Keratinocyte (primary cell): ENCODE data around the gene TNXB. TPM values are rescaled to one million over a fixed set of nuclear protein-coding genes. Genes with fewer than 3 reads are reported as not detected.

Experiments
- DNase-seq: peaks from one replicate; pipeline ENCODE4 v3.0.0-alpha.2; 2011; ENCODE audit warnings: low read depth, missing footprints, low spot score
- FAIRE-seq: peaks from 2 replicates; lab custom pipeline; 2011; peaks lifted over from hg19 to GRCh38; lab: Jason Lieb, UNC
- H2AFZ ChIP-seq: 2 replicates; pipeline ENCODE4 v1.6.0; 2012; ENCODE audit warnings: low read length, control low read depth, inconsistent platforms; ENCODE audit not compliant: control insufficient read depth
- H3K27ac ChIP-seq: 2 replicates; pipeline ENCODE4 v1.5.1; 2011; ENCODE audit warnings: low read length; ENCODE audit not compliant: control insufficient read depth, insufficient read depth
- H3K27me3 ChIP-seq: 3 replicates; pipeline ENCODE4 v1.6.0; 2011; ENCODE audit warnings: low read length; ENCODE audit not compliant: control insufficient read depth, insufficient read depth; ENCODE audit errors: extremely low read depth
- H3K36me3 ChIP-seq, 2 experiments: 2 replicates in 1 of 2; 3 replicates in 1 of 2; pipeline ENCODE4 v1.5.1; 2011; ENCODE audit warnings: low read length in 2 of 2, mild to moderate bottlenecking in 1 of 2; ENCODE audit not compliant: control insufficient read depth in 2 of 2, insufficient read depth in 2 of 2; ENCODE audit errors: extremely low read depth in 1 of 2
- H3K4me1 ChIP-seq: 3 replicates; pipeline ENCODE4 v1.5.1; 2011; ENCODE audit warnings: low read length; ENCODE audit not compliant: control insufficient read depth, insufficient read depth; ENCODE audit errors: extremely low read depth
- H3K4me2 ChIP-seq: 3 replicates; pipeline ENCODE4 v1.6.0; 2011; ENCODE audit warnings: low read depth, low read length; ENCODE audit not compliant: control insufficient read depth, insufficient read depth; ENCODE audit errors: extremely low read depth
- H3K4me3 ChIP-seq, 3 experiments: fragments of 200-600 bp in 1 of 3; sonication (generic) in 1 of 3; 2 replicates in 2 of 3; 3 replicates in 1 of 3; pipeline ENCODE4 v1.5.1; 2011 to 2016; ENCODE audit warnings: low read length in 3 of 3, mild to moderate bottlenecking in 3 of 3, control low read depth in 2 of 3, inconsistent platforms in 1 of 3, low read depth in 1 of 3, mixed read lengths in 1 of 3, mixed run types in 1 of 3, moderate library complexity in 1 of 3; ENCODE audit not compliant: control insufficient read depth in 2 of 3, insufficient read depth in 2 of 3; ENCODE audit errors: extremely low read depth in 1 of 3
- H3K79me2 ChIP-seq: 2 replicates; pipeline ENCODE4 v1.6.0; 2012; ENCODE audit warnings: low read length; ENCODE audit not compliant: control insufficient read depth, insufficient read depth
- H3K9ac ChIP-seq: 3 replicates; pipeline ENCODE4 v1.6.0; 2011; ENCODE audit warnings: low read length; ENCODE audit not compliant: control insufficient read depth, insufficient read depth; ENCODE audit errors: extremely low read depth
- H3K9me1 ChIP-seq: 3 replicates; pipeline ENCODE4 v1.6.0; 2011; ENCODE audit warnings: low read length; ENCODE audit not compliant: control insufficient read depth, insufficient read depth; ENCODE audit errors: extremely low read depth
- H3K9me3 ChIP-seq: 2 replicates; pipeline ENCODE4 v1.5.1; 2012; ENCODE audit warnings: low read depth, low read length; ENCODE audit not compliant: control insufficient read depth
- H4K20me1 ChIP-seq: 3 replicates; pipeline ENCODE4 v1.6.0; 2011; ENCODE audit warnings: low read length; ENCODE audit not compliant: control insufficient read depth, insufficient read depth; ENCODE audit errors: extremely low read depth
- EZH2 ChIP-seq: IDR thresholded peaks from one replicate; pipeline ENCODE4 v1.6.1; 2012; ENCODE audit warnings: inconsistent platforms, mild to moderate bottlenecking, low read length, moderate library complexity
- dilution Hi-C: fragments of 300-500 bp; cut with MboI; formaldehyde crosslinking; loops from one replicate; pipeline ENCODE4 v1.7.0; 2020; ENCODE audit warnings: low sequenced_read_pairs; ENCODE audit not compliant: extremely low pct_ligation_motif_present
- polyA plus RNA-seq, 5 experiments: library from polyadenylated mRNA; depleted of rRNA in 3 of 5; stranded (reverse) in 3 of 5; stranded (forward) in 1 of 5; unstranded in 1 of 5; fragments of >200 nt; gene quantifications; 1 replicate in 1 of 5; 2 replicates in 3 of 5; 3 replicates in 1 of 5; pipeline versions ENCODE4 v1.2.1 to v1.2.3, GENCODE V29; 2011 to 2012; ENCODE audit warnings: missing spikeins in 2 of 5, low read depth in 1 of 5, low replicate concordance in 1 of 5
- TF ChIP-seq, protein P1 (sequence below), 3 experiments: IDR thresholded peaks in 1 of 3; conservative IDR thresholded peaks in 1 of 3; optimal IDR thresholded peaks in 1 of 3; 2 replicates in 2 of 3; 3 replicates in 1 of 3; pipeline versions ENCODE3 to v1.5.1; 2011; ENCODE audit warnings: low read length in 3 of 3, mild to moderate bottlenecking in 3 of 3, moderate library complexity in 2 of 3, control low read depth in 1 of 3, inconsistent platforms in 1 of 3; ENCODE audit not compliant: insufficient read depth in 2 of 3; ENCODE audit errors: extremely low read depth in 1 of 3

Gene TNXB
- polyA plus RNA-seq, 1 donor (not counting 4 experiments of a cell fraction or from before 2014, with no cell fraction given): 0.25 TPM

DNA sequence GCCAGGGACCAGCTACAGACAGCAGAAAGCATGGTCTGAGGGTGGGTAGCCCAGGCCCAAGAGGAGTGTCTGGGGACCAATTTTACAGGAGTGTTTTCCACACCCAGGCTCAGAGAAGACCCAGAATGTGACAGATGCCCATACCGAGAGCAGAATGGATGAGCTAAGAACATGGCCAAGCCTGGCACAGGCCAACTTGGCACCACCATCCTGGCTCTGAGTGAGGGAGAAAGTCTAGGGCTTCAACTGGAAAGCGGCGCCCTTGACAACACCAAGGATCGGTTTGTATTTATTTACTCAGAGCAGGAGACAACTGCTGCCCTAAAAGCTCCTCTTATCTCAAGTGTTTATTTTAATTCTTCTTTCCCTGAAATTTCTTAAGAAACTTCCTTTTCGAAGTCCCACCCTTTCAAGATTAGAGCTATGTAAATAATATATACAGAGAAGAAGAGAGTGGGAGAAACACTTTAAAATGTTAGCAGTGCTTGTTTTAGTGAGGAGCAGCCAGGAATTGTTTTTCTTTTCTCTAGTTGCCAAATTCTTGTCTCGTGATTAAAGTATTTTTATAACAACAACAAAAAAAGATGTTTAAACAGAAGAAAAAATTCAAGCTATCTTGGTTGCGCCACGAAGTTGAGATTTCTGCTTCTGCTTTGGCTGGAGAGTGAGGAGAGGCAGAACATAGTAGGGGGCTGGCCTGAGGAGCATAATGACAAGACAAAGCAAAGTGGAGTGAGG, 16.2 kb downstream of the TNXB start:
- Histone ChIP-seq H3K4me2 (no peak overlapping the region), H3K27ac (no peak overlapping the region), H3K4me3 (no peak overlapping the region), H3K9ac (no peak overlapping the region), H3K9me3 (no peaks in the 10 kb centered on the region), H3K36me3 (no peaks in the 10 kb centered on the region), H3K79me2 (no peaks in the 10 kb centered on the region), H2AFZ (no peak overlapping the region), H3K4me1 (peaks cover 5% of the 10 kb centered on the region), H3K9me1 (no peaks in the 10 kb centered on the region), H3K27me3 (peaks cover 50% of the 10 kb centered on the region), H4K20me1 (no peaks in the 10 kb centered on the region)
- DNase-seq (no peak), FAIRE-seq (no peak)
- dilution Hi-C loops: no loop called here
- TF ChIP-seq, protein P1, sequence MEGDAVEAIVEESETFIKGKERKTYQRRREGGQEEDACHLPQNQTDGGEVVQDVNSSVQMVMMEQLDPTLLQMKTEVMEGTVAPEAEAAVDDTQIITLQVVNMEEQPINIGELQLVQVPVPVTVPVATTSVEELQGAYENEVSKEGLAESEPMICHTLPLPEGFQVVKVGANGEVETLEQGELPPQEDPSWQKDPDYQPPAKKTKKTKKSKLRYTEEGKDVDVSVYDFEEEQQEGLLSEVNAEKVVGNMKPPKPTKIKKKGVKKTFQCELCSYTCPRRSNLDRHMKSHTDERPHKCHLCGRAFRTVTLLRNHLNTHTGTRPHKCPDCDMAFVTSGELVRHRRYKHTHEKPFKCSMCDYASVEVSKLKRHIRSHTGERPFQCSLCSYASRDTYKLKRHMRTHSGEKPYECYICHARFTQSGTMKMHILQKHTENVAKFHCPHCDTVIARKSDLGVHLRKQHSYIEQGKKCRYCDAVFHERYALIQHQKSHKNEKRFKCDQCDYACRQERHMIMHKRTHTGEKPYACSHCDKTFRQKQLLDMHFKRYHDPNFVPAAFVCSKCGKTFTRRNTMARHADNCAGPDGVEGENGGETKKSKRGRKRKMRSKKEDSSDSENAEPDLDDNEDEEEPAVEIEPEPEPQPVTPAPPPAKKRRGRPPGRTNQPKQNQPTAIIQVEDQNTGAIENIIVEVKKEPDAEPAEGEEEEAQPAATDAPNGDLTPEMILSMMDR (optimal IDR thresholded peaks at IDR 0.05 in 1 of 3, IDR thresholded peaks at IDR 0.05 in 1 of 3, conservative IDR thresholded peaks at IDR 0.05 in 1 of 3; ENCODE audit: extremely low read depth in 1 of 3, insufficient read depth in 2 of 3, low read length in 3 of 3): no peak
- TF ChIP-seq EZH2: no peak

DNA sequence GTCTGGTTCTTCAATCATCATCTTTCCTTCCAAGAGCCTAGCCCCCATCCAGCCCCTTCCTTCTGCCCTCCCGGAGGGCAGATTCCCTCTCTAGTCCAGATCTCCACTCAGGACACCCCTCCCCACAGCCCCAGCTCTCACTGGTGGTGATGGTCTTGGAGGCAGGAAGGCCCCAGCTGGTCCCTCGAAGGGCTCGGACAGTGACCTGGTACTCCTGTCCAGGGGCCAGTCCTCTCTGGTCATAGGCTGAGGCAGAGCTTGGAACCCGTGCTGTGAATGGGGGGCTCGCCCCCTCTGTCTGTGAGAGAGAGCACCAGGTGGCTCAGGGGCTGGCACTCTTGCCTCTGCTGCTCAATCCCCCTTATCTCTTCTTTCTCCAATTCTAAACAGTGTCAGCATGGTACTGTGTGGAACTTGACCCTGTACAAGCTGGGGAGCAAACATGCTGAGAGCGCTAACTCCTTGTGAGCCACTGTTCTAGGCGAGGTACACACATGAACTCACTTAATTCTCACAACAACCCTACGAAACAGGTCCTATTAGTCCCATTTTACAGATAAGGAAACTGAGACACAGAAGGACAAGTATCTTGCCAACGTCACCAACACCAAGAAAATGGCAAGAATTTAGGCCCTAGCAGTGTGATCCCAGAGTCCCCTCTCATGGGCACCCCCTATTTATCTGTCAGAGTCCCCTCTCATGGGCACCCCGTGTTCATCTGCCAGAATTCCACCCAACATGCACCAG, 19.9 kb downstream of the TNXB start:
- Histone ChIP-seq H4K20me1 (no peaks in the 10 kb centered on the region), H2AFZ (no peak overlapping the region), H3K27me3 (peaks cover 22% of the 10 kb centered on the region), H3K79me2 (no peaks in the 10 kb centered on the region), H3K9ac (no peak overlapping the region), H3K4me2 (no peak overlapping the region), H3K9me3 (no peaks in the 10 kb centered on the region), H3K4me3 (no peak overlapping the region), H3K36me3 (no peaks in the 10 kb centered on the region), H3K4me1 (no peaks in the 10 kb centered on the region), H3K27ac (no peak overlapping the region), H3K9me1 (no peaks in the 10 kb centered on the region)
- dilution Hi-C loops: no loop called here
- TF ChIP-seq, protein P1 (optimal IDR thresholded peaks at IDR 0.05 in 1 of 3, IDR thresholded peaks at IDR 0.05 in 1 of 3, conservative IDR thresholded peaks at IDR 0.05 in 1 of 3; ENCODE audit: extremely low read depth in 1 of 3, insufficient read depth in 2 of 3, low read length in 3 of 3): no peak
- TF ChIP-seq EZH2: no peak
- no peak for FAIRE-seq
- DNase-seq: no peak
